ENCODE data around the gene PSMB10.
A peak's percentile ranks its signal among the peaks of the same experiment; 100 is the strongest.
"Not testable (repeated sequence)": the region's sequence is repeated elsewhere in the genome, so short reads cannot be mapped to it uniquely, and the experiment has no call there.

Gene PSMB10

GRCh38 chr16:67936124-67936879 lies at the start of gene PSMB10:
TSS of gene PSMB10 (minus strand) at chr16:67936850. CDS start at chr16:67936749, 101 bp downstream.
- peak; percentile 74 for DNase-seq (ENCODE audit: low spot score)

- DNase-seq (ENCODE audit: low spot score): no peak
These were observed 45.5 kb upstream of the PSMB10 start for GRCh38 chr16:67982011-67982696.

GRCh38 chr16:67979955-67980678 lies 43.5 kb upstream of the PSMB10 start, which contains the start of gene DPEP3:
TSS of gene DPEP3 (minus strand) at chr16:67980499. CDS start at chr16:67980380, 119 bp downstream.
- DNase-seq (ENCODE audit: low spot score): no peak

- no peak for DNase-seq (ENCODE audit: low spot score)
These were observed 41.0 kb upstream of the PSMB10 start for GRCh38 chr16:67977469-67978227.

GRCh38 chr16:67977005-67977404 lies 40.4 kb upstream of the PSMB10 start:
- no peak for DNase-seq (ENCODE audit: low spot score)

GRCh38 chr16:67976205-67976604 lies 39.6 kb upstream of the PSMB10 start:
- DNase-seq (ENCODE audit: low spot score): no peak

GRCh38 chr16:67975321-67976105 lies 38.9 kb upstream of the PSMB10 start:
- DNase-seq (ENCODE audit: low spot score): no peak

- not testable (repeated sequence) for DNase-seq (ENCODE audit: low spot score)
These were observed 35.6 kb upstream of the PSMB10 start for GRCh38 chr16:67972285-67972684.

- DNase-seq (ENCODE audit: low spot score): no peak
These were observed 34.5 kb upstream of the PSMB10 start for GRCh38 chr16:67971111-67971510.

GRCh38 chr16:67969254-67970039 lies 32.8 kb upstream of the PSMB10 start:
- no peak for DNase-seq (ENCODE audit: low spot score)

GRCh38 chr16:67968400-67969253 lies 32.0 kb upstream of the PSMB10 start, which contains the start of gene SLC12A4:
TSS of gene SLC12A4 (minus strand) at chr16:67968637. CDS start at chr16:67968553, 84 bp downstream.
- DNase-seq (ENCODE audit: low spot score): peak; percentile 68

- DNase-seq (ENCODE audit: low spot score): no peak
These were observed 31.3 kb upstream of the PSMB10 start for GRCh38 chr16:67967958-67968399.

GRCh38 chr16:67967183-67967957 lies 30.7 kb upstream of the PSMB10 start:
- DNase-seq (ENCODE audit: low spot score): no peak

GRCh38 chr16:67966549-67967182 lies 30.0 kb upstream of the PSMB10 start:
- DNase-seq (ENCODE audit: low spot score): peak; percentile 63

- peak; percentile 63 for DNase-seq (ENCODE audit: low spot score)
These were observed 29.3 kb upstream of the PSMB10 start for GRCh38 chr16:67965668-67966548.

GRCh38 chr16:67964477-67965131 lies 28.0 kb upstream of the PSMB10 start:
- no peak for DNase-seq (ENCODE audit: low spot score)
